Transverse colon (tissue), 4 donors: ENCODE data around the gene RNF121. TPM values are rescaled to one million over a fixed set of nuclear protein-coding genes. Genes with fewer than 3 reads are reported as not detected.

Source experiments
- DNase-seq: peaks from one replicate; pipeline ENCODE4 v3.0.0-alpha.2; 2019
- H3K27ac ChIP-seq, 4 donors: fragments of 200-600 bp; sonication (generic); 2 replicates each; pipeline ENCODE4 v1.5.1; 2016 to 2018; ENCODE audit warnings: inconsistent platforms in 4 of 4
- H3K27me3 ChIP-seq: fragments of 200-600 bp; sonication (generic); 2 replicates; pipeline ENCODE4 v1.5.1; 2017; ENCODE audit warnings: inconsistent platforms
- H3K36me3 ChIP-seq, 4 donors: fragments of 200-600 bp; sonication (generic); 2 replicates each; pipeline ENCODE4 v1.5.1; 2017 to 2019; ENCODE audit warnings: inconsistent platforms in 4 of 4
- H3K4me1 ChIP-seq, 4 donors: fragments of 200-600 bp; sonication (generic); 2 replicates each; pipeline ENCODE4 v1.5.1; 2017 to 2020; ENCODE audit warnings: inconsistent platforms in 4 of 4
- H3K4me3 ChIP-seq, 4 donors: fragments of 200-600 bp; sonication (generic); 1 replicate in 1 of 4; 2 replicates in 3 of 4; pipeline versions ENCODE4 v1.5.1 to v1.6.1; 2017 to 2019; ENCODE audit warnings: inconsistent platforms in 4 of 4
- H3K9me3 ChIP-seq, 2 donors: fragments of 200-600 bp; sonication (generic); 2 replicates each; pipeline ENCODE4 v1.5.1; 2017 to 2019; ENCODE audit warnings: inconsistent platforms in 2 of 2
- CTCF ChIP-seq, 5 experiments: fragments of 200-600 bp in 3 of 5; fragments of 450-650 bp in 2 of 5; sonication (generic) in 3 of 5; IDR thresholded peaks; 1 replicate in 2 of 5; 2 replicates in 3 of 5; pipeline ENCODE4 v1.5.1; 2016 to 2017; ENCODE audit warnings: antibody characterized with exemption in 5 of 5, inconsistent platforms in 3 of 5, mild to moderate bottlenecking in 2 of 5, moderate library complexity in 1 of 5
- EP300 ChIP-seq: sonication (generic); formaldehyde crosslinking; IDR thresholded peaks from one replicate; pipeline ENCODE4 v1.6.1; 2017; ENCODE audit warnings: antibody characterized with exemption, low read depth
- POLR2A ChIP-seq: fragments of 450-650 bp; IDR thresholded peaks from one replicate; pipeline ENCODE4 v1.6.1; 2016; ENCODE audit warnings: antibody characterized with exemption, mild to moderate bottlenecking, moderate library complexity
- POLR2AphosphoS5 ChIP-seq, 3 donors: sonication (generic); formaldehyde crosslinking; IDR thresholded peaks; one replicate each; pipeline ENCODE4 v1.6.1; 2016; ENCODE audit warnings: antibody characterized with exemption in 3 of 3
- WGBS, 2 donors: methylation state at CpG; one replicate each; pipeline ENCODE4 v1.1.5; 2018; ENCODE audit warnings: low coverage in 1 of 2; 5-methylcytosine and 5-hydroxymethylcytosine counted together
- in situ Hi-C, 4 donors: fragments of 200-750 bp; cut with MboI; loops; one replicate each; pipeline versions ENCODE4 v1.15.0 to v1.15.1; 2017; ENCODE audit warnings: low sequenced_read_pairs in 3 of 4, low pct_ligation_motif_present in 1 of 4, low pct_unique_long_range_greater_than_20kb in 1 of 4
- intact Hi-C: fragments of 100-400 bp; cut with DNase I; formaldehyde crosslinking; loops from one replicate; pipeline ENCODE4 v1.15.1; 2023; ENCODE audit warnings: low total_unique reads
- total RNA-seq, 4 donors: library from RNA; depleted of rRNA; stranded (reverse); fragments of >200 nt; gene quantifications; one replicate each; pipeline ENCODE4 v1.1.0, GENCODE V29; 2016

Gene RNF121
- total RNA-seq, 4 donors from 2014 or later = 9.7 to 38.6 (median 31.4) TPM

GRCh38 chr11:72030472-72031045, 101.7 kb downstream of the RNF121 start:
- no peak for DNase-seq
- H3K9me3 ChIP-seq = no peaks in the 10 kb centered on the region
- peak overlapping the region in 1 of 4 donors; percentile 1 for H3K4me3 ChIP-seq
- 24 to 25% methylated on average over 1 of the region's 1 CpG for WGBS, 2 donors
- TF ChIP-seq CTCF (IDR thresholded peaks at IDR 0.05) = no peak
- no peak for TF ChIP-seq POLR2A
- TF ChIP-seq POLR2AphosphoS5 (IDR thresholded peaks at IDR 0.05) = no peak
- no peaks in the 10 kb centered on the region for H3K27me3 ChIP-seq
- intact Hi-C loops (no loop called here), in situ Hi-C loops (no loop called here)
- peaks cover 27 to 83% (median 50%) of the 10 kb centered on the region in 4 donors for H3K4me1 ChIP-seq
- peaks cover 0 to 57% (median 17%) of the 10 kb centered on the region in 4 donors for H3K36me3 ChIP-seq
- H3K27ac ChIP-seq = peak overlapping the region; percentile 0 to 58 (median 51)

DNA sequence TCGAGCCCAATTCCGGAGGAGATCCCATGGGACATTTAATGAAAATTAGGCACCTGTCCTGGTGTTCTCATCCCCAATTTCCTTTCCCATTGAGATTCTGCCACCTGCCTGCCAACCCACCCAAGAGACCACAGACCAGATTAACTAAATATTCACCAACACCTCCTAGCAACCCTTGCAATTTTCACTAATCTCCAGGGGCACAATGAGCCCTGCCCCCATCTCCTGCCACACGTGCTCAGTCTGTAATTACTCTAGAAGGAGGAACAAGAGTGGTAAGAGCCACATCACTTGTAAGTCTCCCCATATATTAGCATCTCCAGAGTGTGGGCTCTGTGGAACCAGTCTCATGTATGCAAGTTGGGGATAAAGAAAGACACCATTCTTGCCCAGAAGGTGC, 107.8 kb downstream of the RNF121 start:
- WGBS, 2 donors = 65% methylated on average over 3 of the region's 3 CpGs; no CpG with 5 or more reads in 1 of the 2 donors
- intact Hi-C loops (no loop called here), in situ Hi-C loops (loop anchor here in 1 of 4 donors (5.0 kb wide), 1 partner anchor 41 kb away; no protein-coding TSS in a partner anchor)
- TF ChIP-seq EP300 (no peak), POLR2A (no peak), CTCF (IDR thresholded peaks at IDR 0.05) (no peak), POLR2AphosphoS5 (IDR thresholded peaks at IDR 0.05) (no peak)
- no peaks in the 10 kb centered on the region for H3K9me3 ChIP-seq
- H3K27ac ChIP-seq = no peak overlapping the region
- H3K36me3 ChIP-seq = peaks cover 0 to 24% (median 12%) of the 10 kb centered on the region in 4 donors
- H3K4me3 ChIP-seq = no peak overlapping the region
- peaks cover 17 to 70% (median 54%) of the 10 kb centered on the region in 4 donors for H3K4me1 ChIP-seq
- DNase-seq = no peak
- no peaks in the 10 kb centered on the region for H3K27me3 ChIP-seq

DNA sequence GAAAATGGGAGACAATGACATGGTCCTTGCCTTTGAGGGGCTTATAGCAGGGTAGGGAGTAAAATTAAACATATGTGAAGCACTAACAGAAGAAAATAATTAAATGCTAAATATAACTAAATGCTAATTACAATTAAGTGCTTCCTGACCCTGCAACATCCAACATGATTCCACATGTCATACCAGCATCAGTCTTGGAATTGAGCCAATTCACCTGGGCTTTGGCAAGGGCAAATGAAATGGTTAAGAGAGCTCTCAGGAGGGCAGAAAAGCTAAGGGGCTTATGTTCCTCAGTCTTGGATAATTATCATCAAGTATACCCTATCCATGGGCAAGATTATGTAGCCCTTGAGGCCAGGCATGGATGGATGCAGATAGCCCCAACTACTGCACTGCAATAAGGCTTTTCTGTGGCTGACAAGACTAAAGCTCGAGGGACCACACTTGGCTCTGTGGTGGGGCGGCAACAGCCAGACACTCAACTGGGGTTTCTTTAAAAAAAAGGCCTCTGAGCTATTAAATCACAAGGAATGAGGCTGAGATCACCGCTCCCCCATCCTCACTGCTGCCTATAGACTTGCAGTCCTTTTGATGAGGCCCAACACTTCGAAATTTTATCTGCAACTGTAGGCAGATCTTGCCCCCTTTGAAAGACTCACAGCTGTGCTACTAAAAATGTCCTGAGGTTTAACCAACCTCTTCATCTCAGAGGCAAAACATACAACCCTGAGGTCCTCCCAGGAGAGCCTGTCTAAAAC, 108.9 kb downstream of the RNF121 start:
- in situ Hi-C loops (loop anchor here in 1 of 4 donors (5.0 kb wide), 1 partner anchor 40 kb away; no protein-coding TSS in a partner anchor), intact Hi-C loops (no loop called here)
- Histone ChIP-seq H3K9me3 (no peaks in the 10 kb centered on the region), H3K4me1 (peaks cover 25 to 68% (median 58%) of the 10 kb centered on the region in 4 donors), H3K27ac (peak overlapping the region; percentile 90 to 97 (median 94)), H3K27me3 (no peaks in the 10 kb centered on the region), H3K4me3 (peak overlapping the region in 3 of 4 donors; percentile 40 to 61 (median 44)), H3K36me3 (peaks cover 0 to 24% (median 12%) of the 10 kb centered on the region in 4 donors)
- TF ChIP-seq EP300 (no peak), POLR2AphosphoS5 (IDR thresholded peaks at IDR 0.05) (no peak), POLR2A (no peak), CTCF (IDR thresholded peaks at IDR 0.05) (no peak)
- DNase-seq = no peak
- 20 to 55% methylated on average over 1 to 4 of the region's 4 CpGs for WGBS, 2 donors

DNA sequence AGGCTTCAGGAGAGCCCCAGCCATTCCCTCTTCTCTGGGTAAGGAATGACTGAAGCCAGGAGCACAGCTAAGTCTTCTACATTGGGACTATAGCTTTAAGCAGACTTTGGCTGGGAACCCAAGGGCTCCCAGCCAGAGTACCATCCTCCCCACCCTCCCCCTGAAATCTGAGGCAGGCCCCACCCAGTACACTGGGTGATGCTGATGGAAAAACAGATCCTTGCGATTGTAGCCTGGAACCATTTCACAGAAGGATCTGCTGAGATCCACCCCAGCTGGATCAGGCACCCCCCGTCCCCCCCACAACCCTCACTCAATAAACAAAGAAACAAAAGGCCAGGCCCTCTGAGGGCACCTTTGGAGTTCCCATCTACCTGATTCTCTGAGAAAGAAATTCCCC, 109.6 kb downstream of the RNF121 start:
- intact Hi-C loops = no loop called here
- H3K27me3 ChIP-seq = no peaks in the 10 kb centered on the region
- peak overlapping the region; percentile 90 to 97 (median 94) for H3K27ac ChIP-seq
- peak overlapping the region; percentile 40 to 61 (median 49) for H3K4me3 ChIP-seq
- no peak for TF ChIP-seq CTCF (IDR thresholded peaks at IDR 0.05)
- peak; percentile 41 to 71 (median 63) for TF ChIP-seq POLR2AphosphoS5 (IDR thresholded peaks at IDR 0.05)
- DNase-seq = peak; percentile 61
- peaks cover 0 to 24% (median 10%) of the 10 kb centered on the region in 4 donors for H3K36me3 ChIP-seq
- no peaks in the 10 kb centered on the region for H3K9me3 ChIP-seq
- 21% methylated on average over 2 of the region's 2 CpGs; no CpG with 5 or more reads in 1 of the 2 donors for WGBS, 2 donors
- H3K4me1 ChIP-seq = peaks cover 30 to 68% (median 56%) of the 10 kb centered on the region in 4 donors
- in situ Hi-C loops = loop anchor here in 1 of 4 donors (5.0 kb wide), 1 partner anchor 39 kb away; no protein-coding TSS in a partner anchor
